Stimulated activated CD4-positive, alpha-beta T cell treated with anti-CD3 and anti-CD28 coated beads, Interleukin-15, amount 100 ng/mL, for 1 hour (primary cell): ENCODE results near the gene PTPRN2.

Experiments used
- DNase-seq, 2 donors: peaks; one replicate each; pipeline ENCODE4 v3.0.0-alpha.2; 2020; ENCODE audit warnings: low read depth in 1 of 2, low spot score in 1 of 2

PTPRN2 gene

DNA sequence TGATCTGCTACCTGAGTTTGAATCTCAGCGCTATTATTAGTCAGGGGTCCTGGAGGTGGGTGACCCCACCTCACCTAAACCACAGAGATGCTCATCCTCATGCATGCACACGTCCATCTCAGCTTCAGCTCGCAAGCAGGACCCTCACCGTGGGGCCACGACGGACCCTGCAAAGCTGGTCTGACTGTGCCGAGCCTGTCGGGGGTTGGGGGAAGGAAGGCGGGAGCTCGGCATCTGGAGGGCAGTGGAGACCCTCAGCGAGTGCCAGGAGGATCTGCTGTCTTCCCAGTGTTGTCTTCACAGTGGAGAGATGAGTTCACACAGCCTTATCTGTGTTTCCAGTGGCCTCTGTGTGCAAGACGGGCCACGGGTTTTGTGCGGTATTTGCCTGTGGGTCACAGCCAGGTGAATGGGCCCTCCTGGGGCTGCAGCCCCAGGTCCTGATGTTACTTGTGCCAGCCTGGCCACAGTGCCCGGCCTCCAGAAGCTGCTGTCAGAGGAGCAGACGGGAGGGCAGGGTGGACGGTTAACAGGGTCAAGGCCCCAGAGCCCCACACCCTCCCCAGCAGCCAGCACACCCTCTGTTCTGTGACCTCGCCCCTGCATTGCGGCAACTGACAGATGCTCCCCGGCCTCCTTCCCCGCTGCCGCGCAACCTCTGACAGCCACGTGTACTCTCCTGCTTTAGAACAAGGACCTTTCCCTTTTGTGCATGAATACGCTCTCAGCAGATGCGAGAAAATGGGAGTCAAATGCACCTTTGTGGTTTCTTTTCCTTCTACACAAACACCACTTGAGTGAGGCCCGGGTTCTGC lies 722.1 kb downstream of the PTPRN2 start:
- no peak for DNase-seq

DNA sequence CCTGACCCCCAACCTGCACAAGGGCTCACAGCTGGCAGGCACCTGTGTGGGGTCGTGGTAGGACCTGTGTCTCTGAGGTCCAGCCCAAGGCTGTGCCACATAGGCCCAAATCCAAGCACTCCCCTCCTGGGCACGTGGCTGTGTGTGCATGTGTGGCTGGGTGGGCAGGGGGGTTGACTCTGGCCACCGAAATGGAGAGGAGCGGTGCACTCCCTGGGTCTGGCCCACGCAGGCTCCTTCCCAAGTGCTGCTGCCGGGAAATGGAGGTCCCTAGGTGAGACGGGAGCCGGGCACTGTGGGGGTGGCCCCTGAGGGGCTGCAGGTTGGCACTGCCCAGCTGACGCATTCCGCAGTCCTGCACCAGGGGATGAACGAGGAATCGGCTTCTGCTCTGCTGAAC lies 722.7 kb downstream of the PTPRN2 start:
- DNase-seq = no peak

DNA sequence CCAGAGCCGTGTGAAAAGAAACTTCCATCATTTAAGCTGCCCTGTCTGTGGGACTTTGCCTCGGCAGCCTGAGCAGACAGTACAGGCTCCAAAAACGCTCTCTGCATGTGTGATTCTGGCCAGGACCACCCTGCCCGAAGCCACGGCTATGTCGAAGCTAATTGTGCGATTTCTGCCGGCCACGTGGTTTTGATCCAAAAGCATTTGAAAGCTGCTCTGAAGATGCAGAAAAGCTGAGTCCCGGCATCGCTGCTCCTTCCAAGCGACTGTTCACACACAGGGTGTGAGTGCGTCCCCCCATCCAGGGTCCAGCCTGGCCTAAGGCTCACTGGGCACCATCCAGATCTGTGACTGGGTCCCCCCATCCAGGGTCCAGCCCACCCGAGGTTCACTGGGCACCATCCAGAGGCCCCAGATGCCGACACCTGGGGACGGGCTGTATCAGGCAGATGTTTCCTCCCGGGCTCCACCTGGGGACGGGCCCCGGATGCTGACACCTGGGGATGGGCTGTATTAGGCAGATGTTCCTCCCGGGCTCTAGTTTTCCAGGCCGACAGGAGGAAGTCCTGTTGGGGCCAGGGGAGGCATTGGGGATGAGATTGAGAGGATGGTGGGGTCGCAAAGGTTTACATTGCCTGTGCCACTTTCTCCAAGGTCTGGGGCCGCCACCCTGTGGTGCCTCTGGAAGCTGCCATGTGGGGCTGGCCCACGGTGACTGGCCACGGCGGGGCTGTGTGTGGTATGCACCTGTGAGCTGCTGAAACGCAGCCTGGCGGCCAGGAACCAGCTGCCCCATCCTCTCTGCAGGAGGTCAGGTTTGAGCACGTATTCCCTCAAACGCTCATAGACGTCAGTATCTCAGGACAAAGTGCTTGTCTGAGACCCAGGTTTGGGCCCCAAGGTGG lies 723.5 kb downstream of the PTPRN2 start:
- DNase-seq = no peak

DNA sequence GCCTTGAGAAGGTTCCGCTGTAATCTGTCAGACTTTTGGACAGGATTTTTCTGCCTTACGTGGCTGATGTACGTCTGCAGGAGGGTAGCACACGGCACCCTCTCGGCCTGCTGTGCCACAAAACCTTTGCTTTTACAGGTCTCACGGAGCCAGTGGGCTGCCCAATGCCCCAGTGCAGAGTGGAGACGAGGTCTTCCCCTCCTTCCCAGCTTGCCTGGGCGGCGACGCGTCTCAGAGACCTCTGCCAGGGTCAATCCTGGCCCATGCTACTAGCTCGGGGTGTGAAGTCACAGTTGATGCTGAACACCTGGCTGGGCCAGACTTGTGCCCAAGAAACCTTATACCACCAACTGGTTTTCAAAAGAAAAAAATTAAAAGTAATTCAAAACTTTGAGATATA lies 724.4 kb downstream of the PTPRN2 start:
- DNase-seq = no peak

DNA sequence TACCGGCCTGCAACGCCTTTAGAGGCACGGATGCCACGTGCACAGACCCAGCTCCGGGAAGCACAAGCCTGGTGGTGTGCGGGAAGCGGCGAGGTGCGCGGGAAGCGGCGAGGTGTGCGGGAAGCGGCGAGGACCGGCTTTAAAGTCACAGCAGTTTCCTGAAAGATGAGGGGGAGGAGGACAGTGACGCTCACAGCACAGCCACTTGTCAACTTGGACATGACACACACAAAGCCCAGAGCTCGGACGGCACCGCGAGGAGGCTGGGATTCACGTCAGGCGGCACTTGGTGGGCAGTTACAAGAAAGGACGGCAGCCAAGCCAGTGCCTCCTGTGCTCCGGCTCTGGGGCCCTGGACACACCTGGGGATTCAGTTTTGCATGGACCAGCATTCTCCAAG lies 724.9 kb downstream of the PTPRN2 start:
- no peak for DNase-seq

DNA sequence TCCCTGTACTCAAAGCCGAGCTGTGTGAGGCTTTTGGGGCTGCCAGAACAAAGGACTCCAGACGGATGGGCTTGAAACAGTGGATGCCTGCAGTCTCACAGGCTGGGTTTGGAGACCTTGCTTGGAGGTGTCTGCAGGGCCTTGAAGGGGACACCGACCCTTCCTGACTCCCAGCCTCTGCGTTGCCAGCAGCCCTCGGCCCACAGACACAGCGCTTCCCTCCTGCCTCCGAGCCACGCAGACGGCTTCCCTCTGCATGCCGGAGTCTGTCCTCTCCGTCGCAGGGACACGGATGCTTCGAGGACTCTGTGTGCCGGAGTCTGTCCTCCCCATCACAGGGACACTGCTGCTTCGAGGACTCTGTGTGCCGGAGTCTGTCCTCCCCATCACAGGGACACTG lies 726.1 kb downstream of the PTPRN2 start:
- no peak for DNase-seq

DNA sequence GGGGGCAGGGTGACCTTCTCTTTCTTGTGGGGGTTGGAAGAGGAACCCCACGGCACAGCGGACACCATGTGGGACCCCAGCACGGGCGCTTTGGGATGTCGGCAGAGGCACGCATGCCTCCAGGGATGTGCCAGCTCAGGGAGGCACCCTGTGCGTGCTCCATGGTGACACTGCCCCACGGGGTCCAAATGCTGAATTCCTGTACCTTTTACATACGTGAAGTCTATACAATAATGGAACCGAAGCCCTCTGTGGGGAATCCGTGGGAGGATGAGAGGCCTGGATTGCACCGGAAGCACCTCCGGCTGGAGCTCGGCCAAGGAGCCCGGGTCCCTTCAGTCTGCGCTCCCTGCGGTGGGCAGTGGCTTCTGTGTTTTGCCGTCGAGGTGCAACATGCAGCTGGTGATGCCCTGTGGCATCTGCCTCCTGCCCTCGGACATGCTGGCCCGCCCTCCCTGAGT lies 726.6 kb downstream of the PTPRN2 start:
- no peak for DNase-seq

DNA sequence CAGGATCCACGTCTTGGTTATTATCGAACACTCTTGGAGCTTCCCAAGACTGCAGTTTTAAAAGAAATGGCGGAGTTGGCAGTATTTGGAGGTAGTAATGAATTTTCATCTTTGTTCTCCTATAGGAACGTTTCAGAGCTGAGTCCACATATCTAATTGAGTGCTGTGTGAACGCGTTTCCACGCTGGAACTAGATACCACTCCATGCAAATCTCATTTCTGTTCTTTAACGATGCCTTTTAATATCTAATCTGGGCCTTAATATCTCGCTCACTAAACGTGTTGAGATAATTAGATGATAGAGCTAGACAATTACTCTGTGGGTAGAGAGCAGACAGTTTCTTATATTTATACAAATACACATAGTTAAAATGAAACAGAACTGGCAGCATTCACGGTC lies 727.2 kb downstream of the PTPRN2 start:
- no peak for DNase-seq

DNA sequence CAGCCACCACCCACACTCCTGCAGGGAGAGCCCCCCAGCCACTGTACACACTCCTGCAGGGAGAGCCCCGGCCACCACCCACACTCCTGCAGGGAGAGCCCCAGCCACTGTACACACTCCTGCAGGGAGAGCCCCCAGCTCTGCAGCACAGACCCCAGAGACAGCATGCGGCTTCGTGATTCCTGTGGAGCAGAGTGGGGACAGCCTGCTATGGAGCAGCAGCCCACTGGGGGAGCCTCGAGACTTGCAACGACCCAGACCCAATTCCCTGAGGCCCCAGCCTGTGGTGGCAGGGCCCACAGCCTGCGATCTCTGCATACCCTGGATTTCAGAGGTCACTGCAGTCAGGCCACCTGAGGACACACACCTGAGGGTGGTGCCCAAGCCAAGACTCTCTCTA lies 727.7 kb downstream of the PTPRN2 start:
- DNase-seq = no peak

DNA sequence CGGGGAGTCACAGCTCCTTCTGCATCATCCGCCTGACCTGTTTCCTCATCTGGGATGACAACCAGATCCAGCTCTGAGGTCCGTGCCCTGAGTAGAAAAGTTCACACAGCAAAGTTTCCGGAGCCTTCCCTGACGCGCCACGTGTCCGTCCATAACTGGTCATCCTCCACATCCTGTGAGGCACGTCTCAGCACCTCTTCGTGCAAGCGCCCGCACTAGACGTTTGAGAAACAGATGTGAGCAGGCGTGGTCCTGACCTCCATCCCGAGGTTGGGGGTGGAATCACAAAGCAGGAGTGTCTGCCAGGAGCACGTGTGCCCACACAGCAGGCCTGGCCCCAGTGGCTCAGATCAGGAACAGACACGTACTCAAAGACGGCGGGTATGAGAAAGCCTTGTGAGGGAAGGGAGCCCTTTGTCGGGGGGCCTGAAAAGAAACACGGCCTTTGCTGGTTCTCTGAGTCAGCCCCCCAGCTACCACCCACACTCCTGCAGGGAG lies 730.0 kb downstream of the PTPRN2 start:
- DNase-seq = no peak

DNA sequence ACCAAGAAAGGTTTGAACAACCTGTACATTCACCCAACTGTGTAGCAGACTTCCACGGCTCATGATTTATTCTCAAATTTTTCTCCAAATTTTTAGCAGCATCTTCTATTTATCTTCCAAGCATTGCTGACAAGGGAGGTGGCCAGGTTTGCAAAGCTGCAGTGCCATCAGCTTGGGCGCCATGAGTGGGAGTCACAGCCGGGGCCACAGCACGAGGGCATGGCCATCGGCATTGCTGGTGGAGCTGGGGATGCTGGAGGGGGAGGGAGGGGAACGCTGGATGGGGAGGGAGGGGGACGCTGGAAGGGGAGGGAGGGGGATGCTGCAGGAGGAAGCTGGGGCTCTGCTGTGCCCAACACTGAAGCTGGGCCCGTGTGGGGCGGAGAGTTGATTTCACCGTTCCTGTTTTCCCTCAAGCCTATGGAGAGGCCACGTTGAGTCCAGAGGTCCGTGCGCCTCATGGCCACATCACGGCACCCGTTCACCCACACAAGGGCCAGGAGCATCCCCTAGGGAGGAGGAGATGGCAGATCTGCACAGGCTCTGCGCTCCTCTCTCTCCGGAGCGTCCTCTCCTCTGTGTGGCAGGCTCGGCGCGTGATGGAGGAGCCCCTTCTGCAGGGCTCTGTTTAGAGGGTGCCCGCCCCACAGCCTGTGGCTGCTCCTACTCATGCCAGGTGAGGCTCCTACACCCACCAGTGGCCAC lies 730.6 kb downstream of the PTPRN2 start:
- no peak for DNase-seq

DNA sequence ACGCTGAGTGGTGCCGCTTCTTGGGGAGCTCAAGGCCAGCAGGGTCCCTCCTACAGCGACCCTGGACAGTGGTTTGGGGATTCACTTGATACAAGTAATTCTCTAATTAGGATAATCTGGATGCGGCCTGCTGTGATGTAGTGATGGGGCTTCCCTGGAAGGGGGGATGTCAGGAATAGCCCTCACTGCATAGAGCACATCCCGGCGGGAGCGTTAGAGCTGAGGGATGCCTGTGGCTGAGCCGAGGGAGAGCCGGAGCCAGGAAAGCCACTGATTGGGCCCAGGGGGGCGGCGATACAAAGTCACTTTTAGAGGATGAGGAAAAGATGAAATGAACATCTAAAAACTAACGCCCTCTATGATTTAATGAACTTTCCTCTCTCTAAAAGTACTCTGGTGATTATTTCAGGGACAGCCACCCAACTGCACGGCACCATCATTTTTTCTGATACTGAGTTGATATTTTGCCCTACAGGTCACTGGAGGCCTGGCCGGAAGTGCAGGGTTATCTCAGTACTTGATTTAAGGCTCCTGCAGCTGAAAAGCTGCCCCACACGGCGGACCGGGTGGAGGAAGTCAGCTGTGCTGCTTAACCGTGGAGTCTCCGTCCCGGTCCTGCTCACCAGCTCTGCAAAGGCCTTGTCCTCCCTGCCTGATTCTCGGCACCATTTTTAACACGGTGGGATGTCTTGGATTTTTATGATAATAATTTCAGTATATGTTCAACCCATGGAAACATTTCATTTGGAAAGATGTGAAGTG lies 732.0 kb downstream of the PTPRN2 start:
- no peak for DNase-seq

DNA sequence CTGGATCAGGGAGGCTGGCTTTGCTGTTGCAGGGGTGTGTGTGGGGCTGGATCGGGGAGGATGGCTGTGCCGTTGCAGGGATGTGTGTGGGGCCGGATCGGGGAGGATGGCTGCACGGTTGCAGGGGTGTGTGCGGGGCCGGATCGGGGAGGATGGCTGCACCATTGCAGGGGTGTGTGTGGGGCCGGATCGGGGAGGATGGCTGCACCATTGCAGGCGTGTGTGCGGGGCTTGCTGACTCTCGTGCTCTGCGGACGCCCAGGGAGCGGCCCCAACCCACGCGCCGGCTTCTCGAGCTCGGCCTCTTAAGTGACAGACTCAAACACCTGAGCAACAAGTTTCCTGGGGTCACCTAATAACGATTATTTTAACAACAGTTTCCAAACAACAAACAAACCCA lies 732.6 kb downstream of the PTPRN2 start:
- no peak for DNase-seq

DNA sequence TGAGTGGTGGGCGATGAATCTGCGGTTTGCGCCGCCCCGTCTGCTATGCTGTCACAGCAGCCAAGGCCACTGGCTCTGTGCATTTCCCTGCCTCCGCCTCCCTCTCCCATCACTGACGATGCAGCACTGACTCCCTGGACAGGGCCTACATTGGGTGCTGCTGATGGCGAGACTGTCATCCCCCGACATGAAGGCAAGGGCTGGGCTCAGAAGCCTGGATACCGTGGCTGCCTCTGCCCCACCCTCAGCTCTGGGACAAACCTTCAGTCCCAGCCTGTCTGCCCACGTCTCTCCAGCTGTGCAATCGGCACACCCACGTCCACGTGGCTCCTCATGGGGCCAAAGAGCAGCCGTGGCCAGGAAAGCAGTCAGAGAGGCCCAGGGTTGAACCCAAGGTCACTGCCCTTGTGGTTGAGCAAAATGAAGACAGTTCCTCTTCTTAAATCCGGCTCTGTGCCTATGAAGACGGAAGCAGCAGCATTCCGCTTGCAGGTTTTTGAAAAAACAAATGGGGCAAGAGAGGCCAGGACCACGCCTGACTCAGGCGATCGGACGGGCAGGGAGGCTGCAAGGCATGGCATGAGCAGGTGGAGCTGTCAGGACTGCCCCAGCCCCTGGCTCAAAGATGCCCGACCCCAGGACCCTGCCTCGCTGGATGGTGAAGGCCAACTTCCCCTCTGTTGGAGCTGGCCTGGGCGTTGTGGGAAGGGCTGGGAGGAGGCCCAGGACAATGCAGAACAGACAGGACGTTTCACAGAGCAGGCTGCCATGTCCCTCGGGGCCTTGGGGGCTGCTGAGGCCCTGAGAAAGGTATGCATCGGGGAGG lies 733.3 kb downstream of the PTPRN2 start:
- no peak for DNase-seq

DNA sequence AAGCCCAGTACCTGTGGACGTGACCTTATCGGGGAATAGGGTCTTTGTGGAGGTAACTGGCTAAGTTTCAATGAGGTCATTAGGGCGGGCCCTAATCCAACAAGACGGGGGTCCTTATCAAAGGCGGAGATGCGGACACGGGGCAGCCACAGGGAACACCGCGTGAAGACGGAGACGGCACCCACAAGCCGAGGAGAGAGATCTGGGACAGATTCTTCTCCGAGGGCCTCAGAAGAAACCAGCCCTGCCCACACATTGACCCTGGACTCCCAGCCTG lies 733.9 kb downstream of the PTPRN2 start:
- DNase-seq = no peak

DNA sequence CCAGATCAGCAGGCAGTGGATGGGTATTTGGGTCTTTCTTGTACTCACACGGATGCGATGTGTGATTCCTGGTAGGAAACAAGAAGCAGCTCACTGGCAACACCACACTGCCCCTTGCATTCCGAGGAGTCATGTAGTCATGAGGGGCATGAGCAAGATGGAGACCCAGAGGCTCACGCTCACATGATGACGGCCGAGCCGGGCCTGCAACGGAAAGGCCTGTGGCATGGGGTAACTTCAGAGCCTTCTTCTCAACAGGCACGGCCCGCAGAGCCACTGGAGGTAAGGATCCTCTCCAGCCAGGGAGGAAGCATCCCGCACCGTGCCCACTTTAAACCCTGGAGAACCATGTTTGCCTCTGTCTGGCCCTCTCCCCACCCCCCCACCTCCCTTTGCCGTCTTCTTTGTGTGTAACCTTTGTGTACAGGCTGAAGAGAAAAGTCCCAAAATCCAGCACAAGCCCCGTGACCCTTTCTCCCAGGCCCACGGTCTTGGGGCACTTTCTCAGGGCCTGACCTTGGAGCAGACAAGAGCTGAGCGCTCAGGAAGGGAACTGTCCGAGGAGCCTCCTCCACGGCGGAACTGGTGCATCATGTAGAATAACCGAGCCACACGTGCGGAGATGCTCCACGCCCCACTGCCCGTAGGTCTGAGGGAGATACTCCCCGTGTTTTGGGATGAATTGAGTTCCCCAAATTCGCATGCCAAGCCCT lies 734.4 kb downstream of the PTPRN2 start:
- no peak for DNase-seq

DNA sequence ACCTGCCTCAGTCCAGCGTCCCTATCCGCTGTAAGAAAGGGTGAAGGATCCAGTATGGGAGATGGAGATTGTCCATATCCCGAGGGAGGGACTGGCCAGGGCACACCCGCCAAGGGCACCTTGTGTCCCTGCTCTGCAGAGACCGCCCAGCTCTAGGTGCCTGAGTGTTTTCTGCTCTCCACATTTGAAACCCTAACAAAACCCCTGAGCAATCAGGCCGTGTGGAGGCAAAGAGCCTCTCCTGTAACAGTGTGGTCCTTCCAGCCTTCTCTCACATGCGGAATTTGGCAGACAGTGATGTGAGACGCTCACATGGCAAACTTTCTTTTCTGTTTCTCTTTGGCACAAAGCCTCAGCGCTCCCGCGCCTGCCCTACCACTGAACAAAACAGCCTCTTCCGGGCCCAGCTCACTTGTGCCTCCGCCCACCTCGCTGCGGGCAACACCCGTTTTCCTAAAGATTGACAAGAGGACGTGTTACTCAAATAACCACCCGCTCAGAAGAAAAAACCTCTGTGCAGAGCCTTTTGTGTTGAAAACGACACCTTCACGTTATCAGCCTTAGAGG lies 736.0 kb downstream of the PTPRN2 start:
- peak; percentile 36 to 67 for DNase-seq

DNA sequence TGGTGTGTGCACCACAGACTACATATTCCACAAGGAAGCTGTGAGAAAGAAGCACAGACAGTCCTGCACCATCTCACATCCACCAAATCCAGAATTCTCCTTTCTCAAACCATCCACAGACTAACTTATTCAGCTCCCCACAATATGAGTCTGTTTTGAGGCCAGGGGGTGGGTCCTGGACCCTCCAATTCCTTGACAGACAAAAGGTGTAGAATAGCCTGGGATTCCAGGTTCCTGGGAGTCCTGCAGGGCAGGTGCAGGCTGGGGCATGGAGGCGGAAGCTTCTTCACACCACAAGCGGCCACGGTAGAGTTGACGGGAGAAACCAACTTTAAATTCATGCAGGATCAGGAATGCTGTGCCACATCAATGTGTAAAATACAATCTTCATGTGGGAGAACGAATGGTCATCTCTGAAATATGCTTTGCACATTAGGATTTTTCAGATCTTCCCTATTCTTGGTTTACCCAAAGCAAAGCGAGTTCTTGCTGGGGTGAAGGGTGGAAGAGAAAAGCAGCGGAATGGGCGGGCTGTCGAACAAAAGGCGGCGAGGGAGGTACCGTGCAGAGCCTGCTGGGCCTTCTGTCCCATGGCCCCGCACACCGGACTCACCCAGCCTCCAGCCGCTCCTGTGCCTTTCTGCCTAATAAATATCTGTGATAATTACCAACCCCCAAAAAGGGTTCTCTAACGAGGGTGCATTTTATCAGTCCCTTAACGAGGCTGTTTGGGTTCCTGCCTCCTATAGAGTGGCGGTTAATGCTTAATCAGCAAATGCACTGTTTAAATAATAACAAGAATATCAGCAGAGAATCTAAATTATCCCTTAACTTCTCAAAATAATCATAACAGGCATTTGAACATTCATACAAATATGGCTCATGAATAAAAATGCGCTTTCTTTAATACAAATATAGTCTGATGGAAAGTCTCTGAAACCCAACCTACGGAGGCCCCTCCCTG lies 736.9 kb downstream of the PTPRN2 start:
- DNase-seq = no peak
